ENCODE results near the gene AGK.
"Not testable (repeated sequence)": the region's sequence is repeated elsewhere in the genome, so short reads cannot be mapped to it uniquely, and the experiment has no call there.

AGK gene

GRCh38 chr7:141588912-141589311 is 37.7 kb downstream of the AGK start:
- no peak for DNase-seq

GRCh38 chr7:141590071-141590470 is 38.9 kb downstream of the AGK start:
- DNase-seq = no peak

- no peak for DNase-seq
These were observed 39.5 kb downstream of the AGK start for GRCh38 chr7:141590666-141591065.

- DNase-seq = no peak
These were observed 41.9 kb downstream of the AGK start for GRCh38 chr7:141593134-141593533.

GRCh38 chr7:141597966-141598365 is 46.8 kb downstream of the AGK start:
- no peak for DNase-seq

GRCh38 chr7:141598408-141598807 is 47.2 kb downstream of the AGK start:
- no peak for DNase-seq

GRCh38 chr7:141600168-141601006 is 49.2 kb downstream of the AGK start:
- no peak for DNase-seq

GRCh38 chr7:141609576-141609975 is 58.4 kb downstream of the AGK start:
- no peak for DNase-seq

- DNase-seq = no peak
These were observed 59.5 kb downstream of the AGK start for GRCh38 chr7:141610671-141611070.

- no peak for DNase-seq
These were observed 61.7 kb downstream of the AGK start for GRCh38 chr7:141612861-141613260.

GRCh38 chr7:141617280-141617679 is 66.1 kb downstream of the AGK start:
- DNase-seq = no peak

- DNase-seq = no peak
These were observed 68.5 kb downstream of the AGK start for GRCh38 chr7:141619745-141620144.

- DNase-seq = no peak
These were observed 73.6 kb downstream of the AGK start for GRCh38 chr7:141624763-141625162.

GRCh38 chr7:141630621-141631020 is 79.4 kb downstream of the AGK start:
- no peak for DNase-seq

- DNase-seq = no peak
These were observed 80.3 kb downstream of the AGK start for GRCh38 chr7:141631525-141631924.

- no peak for DNase-seq
These were observed 82.9 kb downstream of the AGK start for GRCh38 chr7:141634065-141634464.

- DNase-seq = no peak
These were observed 84.8 kb downstream of the AGK start for GRCh38 chr7:141636053-141636452.

GRCh38 chr7:141640239-141640840 is 89.1 kb downstream of the AGK start:
- no peak for DNase-seq

- no peak for DNase-seq
These were observed 90.7 kb downstream of the AGK start for GRCh38 chr7:141641876-141642275.

- no peak for DNase-seq
These were observed 94.0 kb downstream of the AGK start for GRCh38 chr7:141645188-141645587.

- DNase-seq = no peak
These were observed 95.7 kb downstream of the AGK start for GRCh38 chr7:141646826-141647480.

- DNase-seq = not testable (repeated sequence)
These were observed 96.5 kb downstream of the AGK start for GRCh38 chr7:141647701-141648100.

GRCh38 chr7:141648276-141649114 is 97.3 kb downstream of the AGK start:
- no peak for DNase-seq

All from stimulated activated naive CD4-positive, alpha-beta T cell (primary cell).